ENCODE measurements around the gene APLP2. TPM values are rescaled to one million over a fixed set of nuclear protein-coding genes. Genes with fewer than 3 reads are reported as not detected.
A peak's percentile ranks its signal among the peaks of the same experiment; 100 is the strongest.
"Not testable (repeated sequence)": the region's sequence is repeated elsewhere in the genome, so short reads cannot be mapped to it uniquely, and the experiment has no call there.

The APLP2 gene
- total RNA-seq, 1 donor, result 724 TPM

DNA sequence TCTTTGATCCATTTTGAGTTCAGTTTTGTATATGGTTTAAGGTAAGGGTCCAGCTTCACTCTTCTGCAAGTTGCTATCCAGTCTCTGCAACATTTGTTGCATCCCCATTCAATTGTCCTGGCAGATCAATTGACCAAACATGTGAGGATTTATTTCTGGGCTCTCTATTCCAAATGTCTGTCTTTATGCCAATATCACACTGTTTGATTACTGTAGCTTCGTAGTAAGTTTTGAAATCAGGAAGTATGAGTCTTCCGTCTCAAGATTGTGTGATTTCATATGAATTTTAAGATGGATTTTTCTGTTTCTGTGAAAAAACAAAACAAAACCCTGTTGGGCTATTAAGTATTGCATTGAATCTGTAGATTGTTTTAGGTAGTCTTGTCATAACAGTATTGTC is 17.0 kb downstream of the APLP2 start:
- no peak for TF ChIP-seq CTCF (IDR thresholded peaks at IDR 0.05; ENCODE audit: insufficient read depth, low read length)
- H3K4me3 ChIP-seq (ENCODE audit: low read depth, low read length), result no peak overlapping the region
- peak; percentile 26 for DNase-seq (ENCODE audit: low read depth)

DNA sequence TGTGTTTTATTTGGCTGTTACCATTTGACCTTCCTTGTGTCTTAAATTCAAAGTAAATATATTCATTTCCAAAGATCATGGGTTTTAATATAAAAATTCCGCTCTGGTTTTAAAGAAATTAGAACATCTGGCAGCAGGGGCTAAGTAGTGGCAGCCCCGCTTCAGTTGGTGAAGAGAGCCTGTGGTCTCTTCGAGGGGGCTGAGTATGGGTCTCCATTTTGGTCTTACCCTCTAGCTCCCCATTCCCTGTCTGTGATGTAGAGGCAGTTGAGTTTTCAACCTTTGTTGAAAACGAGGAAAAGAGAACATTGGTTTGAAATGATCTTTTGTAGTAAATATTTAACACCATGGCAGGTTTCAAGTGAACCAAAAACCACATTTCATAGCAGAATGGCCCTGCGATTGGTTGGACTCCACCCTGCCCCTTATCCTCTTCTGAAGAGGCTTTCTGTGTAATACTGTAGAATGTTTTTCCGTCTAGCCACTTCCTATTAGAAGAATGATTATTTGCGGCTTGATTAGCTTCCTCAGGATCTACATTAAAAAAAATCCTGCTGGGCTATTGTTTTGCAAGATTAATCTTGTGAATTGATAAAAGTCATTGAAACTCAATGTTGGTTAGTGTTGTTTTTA is 17.7 kb downstream of the APLP2 start:
- TF ChIP-seq CTCF (IDR thresholded peaks at IDR 0.05; ENCODE audit: insufficient read depth, low read length), result no peak

DNA sequence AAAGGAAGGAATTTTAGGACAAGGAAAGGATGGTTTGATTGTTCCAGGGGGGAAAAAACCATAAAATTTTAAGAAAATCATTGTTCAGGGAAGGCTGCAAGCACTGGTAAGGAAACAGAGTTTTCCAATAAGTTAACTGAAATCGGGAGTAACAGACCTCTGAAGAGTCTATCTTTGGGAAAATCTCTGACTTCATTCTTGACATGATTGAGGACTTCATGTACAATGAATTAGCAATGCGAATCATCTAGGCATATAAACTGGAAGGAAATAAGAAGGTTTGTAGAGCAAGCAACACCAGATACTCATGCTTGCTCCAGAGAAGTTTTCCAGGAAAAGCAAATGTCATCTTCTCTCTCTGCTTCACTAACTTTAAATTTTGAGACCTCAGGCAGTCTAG is 18.5 kb downstream of the APLP2 start:
- no peak for TF ChIP-seq CTCF (IDR thresholded peaks at IDR 0.05; ENCODE audit: insufficient read depth, low read length)
- DNase-seq (ENCODE audit: low read depth), result no peak
- H3K4me3 ChIP-seq (ENCODE audit: low read depth, low read length), result no peak overlapping the region

More for the DNA sequence above, 17.7 kb downstream of the APLP2 start:
- DNase-seq (ENCODE audit: low read depth), result peak; percentile 24
- H3K4me3 ChIP-seq (ENCODE audit: low read depth, low read length), result no peak overlapping the region

- no peak for DNase-seq (ENCODE audit: low read depth)
- H3K4me3 ChIP-seq (ENCODE audit: low read depth, low read length), result no peak overlapping the region
- TF ChIP-seq CTCF (IDR thresholded peaks at IDR 0.05; ENCODE audit: insufficient read depth, low read length), result no peak
These were observed 19.4 kb downstream of the APLP2 start for GRCh38 chr11:130088919-130089673.

GRCh38 chr11:130089674-130090073 is 20.0 kb downstream of the APLP2 start:
- no peak for TF ChIP-seq CTCF (IDR thresholded peaks at IDR 0.05; ENCODE audit: insufficient read depth, low read length)
- H3K4me3 ChIP-seq (ENCODE audit: low read depth, low read length), result no peak overlapping the region
- no peak for DNase-seq (ENCODE audit: low read depth)

DNA sequence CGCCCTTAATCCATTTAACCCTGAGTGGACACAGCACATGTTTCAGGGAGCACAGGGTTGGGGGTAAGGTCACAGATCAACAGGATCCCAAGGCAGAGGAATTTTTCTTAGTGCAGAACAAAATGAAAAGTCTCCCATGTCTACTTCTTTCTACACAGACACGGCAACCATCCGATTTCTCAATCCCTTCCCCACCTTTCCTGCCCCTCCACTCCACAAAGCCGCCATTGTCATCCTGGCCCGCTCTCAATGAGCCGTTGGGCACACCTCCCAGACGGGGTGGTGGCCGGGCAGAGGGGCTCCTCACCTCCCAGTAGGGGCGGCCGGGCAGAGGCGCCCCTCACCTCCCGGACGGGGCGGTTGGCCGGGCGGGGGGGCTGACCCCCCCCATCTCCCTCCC is 20.8 kb downstream of the APLP2 start:
- not testable (repeated sequence) for H3K4me3 ChIP-seq (ENCODE audit: low read depth, low read length); DNase-seq (ENCODE audit: low read depth)

DNA sequence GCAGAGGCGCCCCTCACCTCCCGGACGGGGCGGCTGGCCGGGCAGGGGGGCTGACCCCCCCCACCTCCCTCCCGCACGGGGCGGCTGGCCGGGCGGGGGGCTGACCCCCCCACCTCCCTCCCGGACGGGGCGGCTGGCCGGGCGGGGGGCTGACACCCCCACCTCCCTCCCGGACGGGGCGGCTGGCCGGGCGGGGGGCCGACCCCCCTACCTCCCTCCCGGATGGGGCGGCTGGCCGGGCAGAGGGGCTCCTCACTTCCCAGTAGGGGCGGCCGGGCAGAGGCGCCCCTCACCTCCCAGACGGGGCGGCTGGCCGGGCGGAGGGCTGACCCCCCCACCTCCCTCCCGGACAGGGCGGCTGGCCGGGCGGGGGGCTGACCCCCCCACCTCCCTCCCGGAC is 21.5 kb downstream of the APLP2 start:
- not testable (repeated sequence) for DNase-seq (ENCODE audit: low read depth); H3K4me3 ChIP-seq (ENCODE audit: low read depth, low read length)

DNA sequence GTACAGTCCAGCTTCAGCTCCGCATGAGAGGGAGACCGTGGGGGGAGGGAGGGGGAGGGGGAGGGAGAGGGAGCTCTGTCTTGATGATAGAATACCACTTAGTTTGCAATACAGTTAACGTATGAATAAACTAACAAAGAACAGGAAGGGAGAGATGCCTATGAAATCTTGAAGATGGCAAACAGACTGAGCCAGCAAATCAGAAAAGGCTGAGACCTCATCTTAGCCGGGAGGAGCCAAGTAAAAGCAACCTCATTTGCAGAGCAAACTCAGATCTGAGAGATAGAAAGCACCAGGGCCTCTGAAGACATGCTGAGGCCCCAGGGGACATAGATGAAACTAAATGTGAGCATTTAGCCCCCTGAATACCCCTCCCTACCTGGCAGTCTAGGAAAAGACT is 23.0 kb downstream of the APLP2 start:
- no peak for DNase-seq (ENCODE audit: low read depth)
- TF ChIP-seq CTCF (IDR thresholded peaks at IDR 0.05; ENCODE audit: insufficient read depth, low read length), result no peak
- no peak overlapping the region for H3K4me3 ChIP-seq (ENCODE audit: low read depth, low read length)

All from fibroblast of the aortic adventitia (primary cell).